Activated CD4-positive, alpha-beta T cell treated with anti-CD3 and anti-CD28 coated beads, Interleukin-2, amount 10 ng/mL, durations not matched to agents 7 days and 5 days (primary cell): ENCODE measurements around the gene NINL. TPM values are rescaled to one million over a fixed set of nuclear protein-coding genes. Genes with fewer than 3 reads are reported as not detected.

Source experiments
- CTCF ChIA-PET: fragments of 350-600 bp; sonication (Branson Sonifier 250); formaldehyde crosslinking; loops from one replicate; lab custom pipeline; 2021; ENCODE audit warnings: antibody characterized with exemption; lab: Charles Lee
- POLR2A ChIA-PET: fragments of 350-600 bp; sonication (Branson Sonifier 250); formaldehyde crosslinking; loops from one replicate; lab custom pipeline; 2021; ENCODE audit warnings: antibody characterized with exemption; lab: Charles Lee
- DNase-seq: peaks from one replicate; pipeline ENCODE4 v3.0.0-alpha.2; 2020
- H3K27ac Mint-ChIP-seq: one replicate; pipeline ENCODE4 v1.8.0; 2021; ENCODE audit warnings: mild to moderate bottlenecking, moderate library complexity, mixed read lengths
- H3K27me3 Mint-ChIP-seq: one replicate; pipeline ENCODE4 v1.8.0; 2021; ENCODE audit warnings: mixed read lengths
- H3K36me3 Mint-ChIP-seq: one replicate; pipeline ENCODE4 v1.8.0; 2021; ENCODE audit warnings: low read depth, mixed read lengths
- H3K4me1 Mint-ChIP-seq: one replicate; pipeline ENCODE4 v1.8.0; 2021; ENCODE audit warnings: mixed read lengths
- H3K4me3 Mint-ChIP-seq: one replicate; pipeline ENCODE4 v1.8.0; 2021; ENCODE audit warnings: mild to moderate bottlenecking, moderate library complexity, mixed read lengths
- H3K9me3 Mint-ChIP-seq: one replicate; pipeline ENCODE4 v1.8.0; 2021; ENCODE audit warnings: mixed read lengths
- total RNA-seq, 2 experiments: library from RNA; stranded (reverse); gene quantifications; one replicate each; pipeline ENCODE4 v1.2.3, GENCODE V29; 2021

Gene NINL
- total RNA-seq, 2 experiments from 2014 or later = 2.3 to 3.7 TPM

DNA sequence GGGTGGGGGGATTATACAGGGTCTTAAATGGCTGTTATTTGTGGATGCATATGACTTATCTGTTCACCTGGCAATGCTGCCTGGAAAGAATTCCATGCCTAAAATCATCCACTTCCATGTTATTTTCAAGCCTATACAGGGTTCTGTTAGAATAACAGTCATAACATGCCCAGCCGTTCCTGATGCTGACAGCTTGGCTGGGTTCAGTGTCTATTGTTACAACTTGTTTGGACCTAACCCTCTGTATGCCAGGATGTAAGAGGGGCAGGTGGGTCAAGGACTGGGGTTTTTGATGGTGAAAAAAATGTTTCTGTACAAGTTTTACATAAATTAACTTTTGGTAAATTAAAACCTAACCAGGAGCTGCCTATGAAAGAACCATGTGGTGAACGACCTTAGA lies 98.0 kb downstream of the NINL start:
- Mint-ChIP-seq H3K27me3 (no peaks in the 10 kb centered on the region), H3K4me1 (peaks cover 28% of the 10 kb centered on the region), H3K9me3 (no peaks in the 10 kb centered on the region), H3K4me3 (no peak overlapping the region), H3K36me3 (no peaks in the 10 kb centered on the region), H3K27ac (no peak overlapping the region)
- POLR2A ChIA-PET = no interaction called here
- DNase-seq = no peak
- CTCF ChIA-PET = interaction anchor here (1.4 kb wide), 1 partner anchor 17 kb away, joined by 4 read pairs; no protein-coding TSS in a partner anchor

DNA sequence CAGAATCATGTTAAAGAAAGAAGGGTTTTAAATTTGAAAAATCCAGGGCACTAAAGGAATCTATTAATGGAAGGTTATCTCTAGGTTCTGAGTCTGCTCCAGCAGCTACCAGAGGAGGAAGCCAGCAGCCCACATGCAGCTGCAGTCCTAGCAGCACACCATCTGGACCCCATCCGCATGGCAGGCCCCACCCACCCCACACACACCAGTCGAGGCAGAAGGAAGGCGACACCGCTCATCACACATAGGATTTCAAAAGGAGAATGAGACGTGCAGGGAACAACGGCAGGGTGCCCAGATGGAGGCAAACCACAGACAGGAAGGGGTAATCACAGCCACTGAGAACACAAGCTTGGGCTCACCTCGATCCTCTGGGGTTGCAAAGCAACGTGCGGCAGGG lies 99.0 kb downstream of the NINL start:
- Mint-ChIP-seq H3K27ac (no peak overlapping the region), H3K36me3 (no peaks in the 10 kb centered on the region), H3K27me3 (no peaks in the 10 kb centered on the region), H3K4me1 (peaks cover 28% of the 10 kb centered on the region), H3K4me3 (no peak overlapping the region), H3K9me3 (no peaks in the 10 kb centered on the region)
- ChIA-PET POLR2A (no interaction called here), CTCF (no interaction called here)
- DNase-seq = no peak

- peaks cover 28% of the 10 kb centered on the region for H3K4me1 Mint-ChIP-seq
- POLR2A ChIA-PET = no interaction called here
- no peaks in the 10 kb centered on the region for H3K9me3 Mint-ChIP-seq
- CTCF ChIA-PET = no interaction called here
- no peak overlapping the region for H3K4me3 Mint-ChIP-seq
- no peak for DNase-seq
- H3K27me3 Mint-ChIP-seq = no peaks in the 10 kb centered on the region
- H3K27ac Mint-ChIP-seq = no peak overlapping the region
- no peaks in the 10 kb centered on the region for H3K36me3 Mint-ChIP-seq
These were observed 99.5 kb downstream of the NINL start for GRCh38 chr20:25485872-25486271.

- H3K36me3 Mint-ChIP-seq = no peaks in the 10 kb centered on the region
- H3K9me3 Mint-ChIP-seq = no peaks in the 10 kb centered on the region
- H3K4me3 Mint-ChIP-seq = no peak overlapping the region
- DNase-seq = no peak
- ChIA-PET POLR2A (no interaction called here), CTCF (no interaction called here)
- H3K4me1 Mint-ChIP-seq = peaks cover 28% of the 10 kb centered on the region
- H3K27me3 Mint-ChIP-seq = no peaks in the 10 kb centered on the region
- no peak overlapping the region for H3K27ac Mint-ChIP-seq
These were observed 100.3 kb downstream of the NINL start for GRCh38 chr20:25484911-25485511.

GRCh38 chr20:25484224-25484846 lies 101.0 kb downstream of the NINL start:
- H3K36me3 Mint-ChIP-seq = no peaks in the 10 kb centered on the region

GRCh38 chr20:25483431-25484132 lies 101.7 kb downstream of the NINL start:
- Mint-ChIP-seq H3K27me3 (no peaks in the 10 kb centered on the region), H3K27ac (no peak overlapping the region), H3K36me3 (no peaks in the 10 kb centered on the region), H3K4me1 (peaks cover 28% of the 10 kb centered on the region), H3K9me3 (no peaks in the 10 kb centered on the region), H3K4me3 (no peak overlapping the region)
- DNase-seq = no peak
- CTCF ChIA-PET = no interaction called here
- POLR2A ChIA-PET = no interaction called here

More at GRCh38 chr20:25484224-25484846, 101.0 kb downstream of the NINL start:
- Mint-ChIP-seq H3K4me1 (peaks cover 28% of the 10 kb centered on the region), H3K27me3 (no peaks in the 10 kb centered on the region), H3K4me3 (no peak overlapping the region), H3K27ac (no peak overlapping the region), H3K9me3 (no peaks in the 10 kb centered on the region)
- no peak for DNase-seq
- POLR2A ChIA-PET = no interaction called here
- CTCF ChIA-PET = no interaction called here

- Mint-ChIP-seq H3K36me3 (no peaks in the 10 kb centered on the region), H3K27me3 (no peaks in the 10 kb centered on the region), H3K4me3 (no peak overlapping the region), H3K4me1 (peaks cover 28% of the 10 kb centered on the region), H3K9me3 (no peaks in the 10 kb centered on the region), H3K27ac (no peak overlapping the region)
- ChIA-PET CTCF (no interaction called here), POLR2A (no interaction called here)
- no peak for DNase-seq
These were observed 103.4 kb downstream of the NINL start for GRCh38 chr20:25481918-25482253.

GRCh38 chr20:25481235-25481917 lies 104.0 kb downstream of the NINL start:
- H3K4me3 Mint-ChIP-seq = no peak overlapping the region
- no peaks in the 10 kb centered on the region for H3K36me3 Mint-ChIP-seq
- no peak for DNase-seq
- H3K27ac Mint-ChIP-seq = no peak overlapping the region
- no peaks in the 10 kb centered on the region for H3K27me3 Mint-ChIP-seq
- CTCF ChIA-PET = interaction anchor here (2.1 kb wide), 1 partner anchor 11 kb away, joined by 5 read pairs; no protein-coding TSS in a partner anchor
- H3K4me1 Mint-ChIP-seq = peaks cover 24% of the 10 kb centered on the region
- POLR2A ChIA-PET = interaction anchor here (0.6 kb wide), 1 partner anchor 79 kb away, joined by 4 read pairs; no protein-coding TSS in a partner anchor
- H3K9me3 Mint-ChIP-seq = no peaks in the 10 kb centered on the region

GRCh38 chr20:25480797-25481196 lies 104.5 kb downstream of the NINL start:
- Mint-ChIP-seq H3K27ac (no peak overlapping the region), H3K36me3 (no peaks in the 10 kb centered on the region), H3K4me3 (no peak overlapping the region), H3K9me3 (no peaks in the 10 kb centered on the region), H3K4me1 (peaks cover 18% of the 10 kb centered on the region), H3K27me3 (no peaks in the 10 kb centered on the region)
- ChIA-PET POLR2A (interaction anchor here (0.6 kb wide), 1 partner anchor 78 kb away, joined by 4 read pairs; no protein-coding TSS in a partner anchor), CTCF (interaction anchor here (2.1 kb wide), 1 partner anchor 11 kb away, joined by 5 read pairs; no protein-coding TSS in a partner anchor)
- no peak for DNase-seq

DNA sequence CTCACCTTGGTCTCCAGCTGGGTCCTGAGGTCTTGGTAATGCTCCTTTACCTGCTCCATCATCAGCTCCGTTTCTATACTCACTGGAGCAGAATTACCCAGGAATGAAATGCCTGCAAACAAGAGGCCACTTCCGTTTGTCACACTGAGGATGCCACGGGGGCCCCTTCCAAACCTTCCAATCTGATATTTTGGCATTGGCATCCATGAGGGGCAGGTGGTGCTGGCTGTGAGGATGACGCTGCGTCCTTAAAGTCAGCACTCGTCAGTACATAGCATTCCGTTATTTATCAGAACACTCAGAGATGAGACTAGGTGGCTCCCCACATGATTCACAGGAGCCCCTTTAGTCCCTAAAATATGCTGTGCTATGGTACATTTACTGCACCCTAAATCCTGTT lies 105.2 kb downstream of the NINL start:
- ChIA-PET CTCF (interaction anchor here (2.1 kb wide), 1 partner anchor 10 kb away, joined by 5 read pairs; no protein-coding TSS in a partner anchor), POLR2A (no interaction called here)
- no peak for DNase-seq
- no peak overlapping the region for H3K27ac Mint-ChIP-seq
- no peaks in the 10 kb centered on the region for H3K36me3 Mint-ChIP-seq
- no peaks in the 10 kb centered on the region for H3K9me3 Mint-ChIP-seq
- H3K4me1 Mint-ChIP-seq = peaks cover 13% of the 10 kb centered on the region
- no peak overlapping the region for H3K4me3 Mint-ChIP-seq
- H3K27me3 Mint-ChIP-seq = no peaks in the 10 kb centered on the region

GRCh38 chr20:25479638-25480037 lies 105.7 kb downstream of the NINL start:
- Mint-ChIP-seq H3K4me3 (no peak overlapping the region), H3K4me1 (peaks cover 8% of the 10 kb centered on the region), H3K27ac (no peak overlapping the region), H3K36me3 (no peaks in the 10 kb centered on the region), H3K27me3 (no peaks in the 10 kb centered on the region), H3K9me3 (no peaks in the 10 kb centered on the region)
- ChIA-PET CTCF (interaction anchor here (2.1 kb wide), 1 partner anchor 10 kb away, joined by 5 read pairs; no protein-coding TSS in a partner anchor), POLR2A (no interaction called here)
- no peak for DNase-seq

DNA sequence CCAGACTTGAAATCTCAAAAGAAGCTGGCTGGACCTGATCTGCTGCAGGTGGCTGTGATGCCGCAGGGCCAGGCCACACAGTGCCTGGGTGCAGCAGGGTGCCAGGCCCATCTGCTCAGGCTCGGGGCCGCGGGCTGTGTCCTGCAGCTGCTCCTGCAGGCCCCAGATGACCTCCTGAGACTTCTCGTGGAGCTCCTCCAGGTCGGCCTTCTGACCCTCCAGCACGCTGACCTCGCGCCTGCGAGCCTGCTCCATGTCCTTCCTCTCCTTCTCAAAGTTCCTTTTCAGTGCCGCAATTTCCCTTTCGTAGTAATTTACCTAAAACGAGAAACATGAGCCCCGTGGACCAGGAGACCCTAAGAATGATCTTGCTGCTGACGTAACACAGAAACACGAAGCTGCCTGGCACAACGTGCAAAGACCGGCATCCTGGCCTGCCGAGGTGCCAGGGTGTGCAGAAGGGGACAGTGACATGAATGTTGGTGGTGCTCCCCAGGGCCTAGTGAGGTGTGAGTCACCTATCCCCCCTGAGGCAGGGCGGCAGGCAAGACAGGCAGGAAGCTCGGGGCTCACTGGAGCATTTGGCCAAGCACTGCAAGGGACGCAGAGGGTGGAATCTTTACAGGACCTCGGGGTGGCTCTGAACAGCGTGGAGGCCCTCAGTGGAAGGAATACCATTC lies 106.3 kb downstream of the NINL start:
- no peaks in the 10 kb centered on the region for H3K9me3 Mint-ChIP-seq
- H3K4me1 Mint-ChIP-seq = peaks cover 3% of the 10 kb centered on the region

More for the DNA sequence above, 106.3 kb downstream of the NINL start:
- Mint-ChIP-seq H3K4me3 (no peak overlapping the region), H3K36me3 (no peaks in the 10 kb centered on the region), H3K27me3 (no peaks in the 10 kb centered on the region), H3K27ac (no peak overlapping the region)
- ChIA-PET POLR2A (no interaction called here), CTCF (interaction anchor here (0.9 to 2.1 kb wide), 2 partner anchors 9 kb away, joined by 3 to 5 read pairs; no protein-coding TSS in a partner anchor)
- DNase-seq = no peak
